ENCODE data around the gene THAP10.

Gene THAP10

DNA sequence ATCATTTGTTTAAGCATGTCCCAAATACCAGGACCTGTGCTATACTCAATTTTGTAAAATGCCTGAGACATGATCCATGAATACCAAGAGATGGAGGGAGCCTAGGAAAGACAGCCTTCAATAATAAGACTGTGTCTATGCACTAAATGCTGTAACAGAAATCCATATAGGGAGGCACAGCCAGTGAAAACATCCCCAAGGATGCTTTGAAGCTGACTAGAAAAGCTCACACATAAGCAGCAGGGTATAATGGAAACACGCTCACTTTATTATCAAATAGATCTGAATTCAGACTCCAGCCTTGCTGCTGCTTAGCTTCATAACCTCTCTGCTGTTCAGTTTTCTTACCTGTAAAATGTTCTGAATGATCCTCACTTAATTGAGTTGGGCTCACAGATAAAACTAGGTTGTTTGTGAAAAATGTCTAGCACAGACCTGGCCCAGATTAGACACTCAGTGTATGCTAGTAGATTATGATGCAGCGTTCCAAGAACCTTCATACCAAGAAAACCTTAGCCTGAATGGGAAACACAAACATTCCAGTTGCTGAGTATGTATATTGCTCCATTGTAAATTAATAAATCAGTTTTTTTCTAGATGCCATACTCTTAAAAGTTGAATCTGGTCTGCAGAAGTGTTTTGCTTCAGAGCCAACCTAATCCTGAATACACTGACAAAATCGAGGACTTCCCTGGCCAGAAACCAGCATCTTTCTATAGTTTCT lies 34.5 kb downstream of the THAP10 start:
- H3K27ac ChIP-seq (ENCODE audit: poor library complexity, severe bottlenecking) = peak overlapping the region; percentile 70
- ATAC-seq (ENCODE audit: low read depth) = no peak

DNA sequence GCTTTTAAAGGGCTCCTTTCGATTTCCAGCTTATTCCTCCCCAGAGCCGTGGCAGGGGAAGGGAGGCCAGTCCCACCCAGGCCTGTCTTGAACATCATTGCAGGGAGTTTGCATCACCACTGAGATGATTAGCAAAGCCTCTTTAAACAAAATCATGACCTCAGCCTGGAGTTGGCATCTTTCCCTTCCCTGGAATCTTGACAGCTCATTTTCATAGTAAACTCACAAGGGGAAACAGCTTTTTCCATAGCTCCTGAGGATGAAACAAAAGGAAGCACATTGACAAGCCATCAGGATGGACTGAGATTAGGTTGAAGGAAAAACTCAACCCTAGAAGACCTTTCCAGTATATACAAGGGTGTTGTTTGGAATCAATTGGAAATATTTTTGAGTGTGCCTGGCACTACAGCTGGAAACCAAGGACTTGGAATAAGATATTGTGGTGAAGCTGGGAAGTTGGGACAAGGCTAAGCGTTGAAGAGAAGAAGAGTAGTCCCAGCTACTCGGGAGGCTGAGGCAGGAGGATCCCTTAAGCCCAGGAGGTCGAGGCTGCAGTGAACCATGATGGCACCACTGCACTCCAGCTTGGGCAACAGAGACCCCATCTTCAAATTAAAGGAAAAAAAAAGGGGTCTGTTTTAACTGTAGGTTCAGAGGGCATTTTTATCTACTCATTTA lies 35.2 kb downstream of the THAP10 start:
- DNase-seq (ENCODE audit: low spot score) = peak; percentile 95
- ATAC-seq (ENCODE audit: low read depth) = peak; percentile 71
- Histone ChIP-seq H3K4me3 (ENCODE audit: severe bottlenecking) (no peak overlapping the region), H3K9me3 (ENCODE audit: severe bottlenecking) (no peaks in the 10 kb centered on the region), H3K4me1 (ENCODE audit: insufficient read depth, poor library complexity, severe bottlenecking) (peaks cover 26% of the 10 kb centered on the region), H3K27ac (ENCODE audit: poor library complexity, severe bottlenecking) (peak overlapping the region; percentile 70), H3K36me3 (ENCODE audit: low read depth) (no peaks in the 10 kb centered on the region), H3K27me3 (ENCODE audit: insufficient read depth, poor library complexity, severe bottlenecking) (no peaks in the 10 kb centered on the region)
- TF ChIP-seq, protein P1, sequence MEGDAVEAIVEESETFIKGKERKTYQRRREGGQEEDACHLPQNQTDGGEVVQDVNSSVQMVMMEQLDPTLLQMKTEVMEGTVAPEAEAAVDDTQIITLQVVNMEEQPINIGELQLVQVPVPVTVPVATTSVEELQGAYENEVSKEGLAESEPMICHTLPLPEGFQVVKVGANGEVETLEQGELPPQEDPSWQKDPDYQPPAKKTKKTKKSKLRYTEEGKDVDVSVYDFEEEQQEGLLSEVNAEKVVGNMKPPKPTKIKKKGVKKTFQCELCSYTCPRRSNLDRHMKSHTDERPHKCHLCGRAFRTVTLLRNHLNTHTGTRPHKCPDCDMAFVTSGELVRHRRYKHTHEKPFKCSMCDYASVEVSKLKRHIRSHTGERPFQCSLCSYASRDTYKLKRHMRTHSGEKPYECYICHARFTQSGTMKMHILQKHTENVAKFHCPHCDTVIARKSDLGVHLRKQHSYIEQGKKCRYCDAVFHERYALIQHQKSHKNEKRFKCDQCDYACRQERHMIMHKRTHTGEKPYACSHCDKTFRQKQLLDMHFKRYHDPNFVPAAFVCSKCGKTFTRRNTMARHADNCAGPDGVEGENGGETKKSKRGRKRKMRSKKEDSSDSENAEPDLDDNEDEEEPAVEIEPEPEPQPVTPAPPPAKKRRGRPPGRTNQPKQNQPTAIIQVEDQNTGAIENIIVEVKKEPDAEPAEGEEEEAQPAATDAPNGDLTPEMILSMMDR (IDR thresholded peaks at IDR 0.05; ENCODE audit: poor library complexity, severe bottlenecking) = no peak

More for the DNA sequence above, 34.5 kb downstream of the THAP10 start:
- TF ChIP-seq, protein P1 (IDR thresholded peaks at IDR 0.05; ENCODE audit: poor library complexity, severe bottlenecking) = no peak
- H3K9me3 ChIP-seq (ENCODE audit: severe bottlenecking) = no peaks in the 10 kb centered on the region
- peaks cover 24% of the 10 kb centered on the region for H3K4me1 ChIP-seq (ENCODE audit: insufficient read depth, poor library complexity, severe bottlenecking)
- no peak for DNase-seq (ENCODE audit: low spot score)
- H3K36me3 ChIP-seq (ENCODE audit: low read depth) = no peaks in the 10 kb centered on the region
- H3K27me3 ChIP-seq (ENCODE audit: insufficient read depth, poor library complexity, severe bottlenecking) = no peaks in the 10 kb centered on the region
- H3K4me3 ChIP-seq (ENCODE audit: severe bottlenecking) = no peak overlapping the region

DNA sequence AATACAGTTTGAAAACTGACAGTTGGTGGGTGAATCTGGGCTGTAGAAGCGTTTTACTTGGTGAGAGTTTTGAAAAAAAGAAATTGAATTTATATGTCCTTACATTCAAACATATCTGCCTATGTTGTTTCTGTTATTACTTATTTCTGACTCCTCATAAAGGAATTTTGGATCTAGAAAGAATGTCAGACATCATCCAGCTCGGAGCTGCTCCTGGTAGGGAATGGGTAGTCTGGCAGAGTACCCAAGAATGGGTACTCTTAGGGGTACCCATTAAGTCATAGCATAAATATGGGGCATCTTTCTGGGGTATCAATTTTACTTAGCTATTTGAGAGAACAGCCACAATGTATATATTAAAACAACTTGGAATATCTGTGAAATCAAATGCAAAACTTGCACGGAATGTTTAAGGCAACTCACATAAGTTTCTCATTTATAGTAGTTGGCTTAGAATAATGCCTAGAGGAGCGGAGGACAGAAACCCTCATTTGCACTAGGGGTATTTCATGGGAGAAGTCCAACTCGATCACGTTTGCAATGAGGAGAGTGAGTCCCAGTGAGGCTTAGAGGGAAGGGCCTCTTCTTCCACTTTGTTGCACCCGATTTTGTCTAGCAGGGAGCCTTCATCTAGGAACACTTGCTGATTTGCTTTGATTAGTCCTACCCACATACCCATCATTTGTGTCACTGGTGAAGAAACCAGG lies 35.9 kb downstream of the THAP10 start:
- no peak for ATAC-seq (ENCODE audit: low read depth)
- Histone ChIP-seq H3K27me3 (ENCODE audit: insufficient read depth, poor library complexity, severe bottlenecking) (no peaks in the 10 kb centered on the region), H3K4me1 (ENCODE audit: insufficient read depth, poor library complexity, severe bottlenecking) (peaks cover 26% of the 10 kb centered on the region), H3K9me3 (ENCODE audit: severe bottlenecking) (no peaks in the 10 kb centered on the region), H3K27ac (ENCODE audit: poor library complexity, severe bottlenecking) (peak overlapping the region; percentile 70), H3K36me3 (ENCODE audit: low read depth) (peaks cover 5% of the 10 kb centered on the region), H3K4me3 (ENCODE audit: severe bottlenecking) (no peak overlapping the region)
- DNase-seq (ENCODE audit: low spot score) = no peak
- TF ChIP-seq, protein P1 (IDR thresholded peaks at IDR 0.05; ENCODE audit: poor library complexity, severe bottlenecking) = no peak

DNA sequence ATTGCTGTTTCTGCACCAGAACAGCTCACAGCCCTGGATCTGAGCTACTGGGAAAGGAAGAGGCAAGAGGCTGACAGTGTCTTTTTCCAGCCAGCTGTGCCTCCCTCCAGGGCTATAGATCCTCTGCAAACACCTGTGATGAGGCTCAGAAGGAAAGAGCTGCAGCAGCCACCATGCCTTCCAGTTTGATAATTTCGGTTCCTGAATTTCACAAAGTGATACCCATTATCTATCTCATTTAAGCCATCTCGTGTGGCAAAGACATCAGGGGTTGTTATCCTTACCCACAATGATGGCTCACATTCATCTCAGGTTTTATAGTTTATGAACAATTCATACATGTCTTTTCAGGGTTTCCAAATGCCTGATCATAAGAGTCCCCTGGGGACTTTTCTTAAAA lies 36.5 kb downstream of the THAP10 start:
- TF ChIP-seq, protein P1 (IDR thresholded peaks at IDR 0.05; ENCODE audit: poor library complexity, severe bottlenecking) = no peak
- no peaks in the 10 kb centered on the region for H3K27me3 ChIP-seq (ENCODE audit: insufficient read depth, poor library complexity, severe bottlenecking)
- H3K36me3 ChIP-seq (ENCODE audit: low read depth) = peaks cover 11% of the 10 kb centered on the region
- no peak overlapping the region for H3K4me3 ChIP-seq (ENCODE audit: severe bottlenecking)
- no peak for DNase-seq (ENCODE audit: low spot score)
- H3K4me1 ChIP-seq (ENCODE audit: insufficient read depth, poor library complexity, severe bottlenecking) = peaks cover 26% of the 10 kb centered on the region
- no peaks in the 10 kb centered on the region for H3K9me3 ChIP-seq (ENCODE audit: severe bottlenecking)
- H3K27ac ChIP-seq (ENCODE audit: poor library complexity, severe bottlenecking) = peak overlapping the region; percentile 70
- ATAC-seq (ENCODE audit: low read depth) = no peak
